ENCODE data around the gene CDT1.
"Not testable (repeated sequence)": the region's sequence is repeated elsewhere in the genome, so short reads cannot be mapped to it uniquely, and the experiment has no call there.

The CDT1 gene

GRCh38 chr16:88768071-88768783, 35.4 kb upstream of the CDT1 start:
- peak in 1 of 10 donors; percentile 40 for DNase-seq
- intact Hi-C loops (cut with DNase I): no loop called here

GRCh38 chr16:88769617-88770460, 33.8 kb upstream of the CDT1 start:
- intact Hi-C loops (cut with DNase I): no loop called here
- DNase-seq: no peak

- DNase-seq: no peak
- intact Hi-C loops (cut with DNase I): no loop called here
Measured at GRCh38 chr16:88770461-88771293, 32.9 kb upstream of the CDT1 start.

- intact Hi-C loops (cut with DNase I): no loop called here
- DNase-seq: no peak
Measured at GRCh38 chr16:88771294-88771772, 32.3 kb upstream of the CDT1 start.

GRCh38 chr16:88771781-88772180, 31.8 kb upstream of the CDT1 start:
- intact Hi-C loops (cut with DNase I): loop anchor here (1.0 kb wide), 1 partner anchor 22 kb away; no protein-coding TSS in a partner anchor
- not testable (repeated sequence) for DNase-seq

- peak in 1 of 10 donors; percentile 36 for DNase-seq
- intact Hi-C loops (cut with DNase I): loop anchor here (1.0 kb wide), 1 partner anchor 20 kb away; no protein-coding TSS in a partner anchor
Measured at GRCh38 chr16:88772871-88773811, 30.4 kb upstream of the CDT1 start.

GRCh38 chr16:88773812-88774291, 29.7 kb upstream of the CDT1 start:
- intact Hi-C loops (cut with DNase I): no loop called here
- no peak for DNase-seq

- intact Hi-C loops (cut with DNase I): no loop called here
- DNase-seq: no peak
Measured at GRCh38 chr16:88774544-88775393, 28.8 kb upstream of the CDT1 start.

- intact Hi-C loops (cut with DNase I): no loop called here
- DNase-seq: no peak
Measured at GRCh38 chr16:88775825-88776224, 27.8 kb upstream of the CDT1 start.

- intact Hi-C loops (cut with DNase I): no loop called here
- no peak for DNase-seq
Measured at GRCh38 chr16:88777471-88778270, 25.9 kb upstream of the CDT1 start.

- DNase-seq: no peak
- intact Hi-C loops (cut with DNase I): no loop called here
Measured at GRCh38 chr16:88778271-88778525, 25.4 kb upstream of the CDT1 start.

- intact Hi-C loops (cut with DNase I): no loop called here
- DNase-seq: no peak
Measured at GRCh38 chr16:88778541-88779065, 25.0 kb upstream of the CDT1 start.

- no peak for DNase-seq
- intact Hi-C loops (cut with DNase I): loop anchor here (10.0 kb wide), 1 partner anchor 215 kb away; no protein-coding TSS in a partner anchor
Measured at GRCh38 chr16:88779406-88780141, 24.0 kb upstream of the CDT1 start.

- intact Hi-C loops (cut with DNase I): loop anchor here (10.0 kb wide), 1 partner anchor 216 kb away; no protein-coding TSS in a partner anchor
Measured at GRCh38 chr16:88780142-88781062, 23.2 kb upstream of the CDT1 start.

GRCh38 chr16:88781140-88782077, 22.2 kb upstream of the CDT1 start:
- DNase-seq: no peak
- intact Hi-C loops (cut with DNase I): loop anchor here (10.0 kb wide), 1 partner anchor 217 kb away; no protein-coding TSS in a partner anchor

More at GRCh38 chr16:88780142-88781062, 23.2 kb upstream of the CDT1 start:
- no peak for DNase-seq

Measured in posterior cingulate gyrus (tissue), 11 donors.